Measurements from ENCODE around the gene CCL4L2.
"Not testable (repeated sequence)": the region's sequence is repeated elsewhere in the genome, so short reads cannot be mapped to it uniquely, and the experiment has no call there.

Gene CCL4L2
- 4.3 to 306 (median 45.4) reads per million in 4 experiments for total RNA-seq

- not testable (repeated sequence) for DNase-seq
Measured at GRCh38 chr17:36210439-36211211, at the start of gene CCL4L2. Gene CCL4L2, plus strand, starts transcription at chr17:36211063.

DNA sequence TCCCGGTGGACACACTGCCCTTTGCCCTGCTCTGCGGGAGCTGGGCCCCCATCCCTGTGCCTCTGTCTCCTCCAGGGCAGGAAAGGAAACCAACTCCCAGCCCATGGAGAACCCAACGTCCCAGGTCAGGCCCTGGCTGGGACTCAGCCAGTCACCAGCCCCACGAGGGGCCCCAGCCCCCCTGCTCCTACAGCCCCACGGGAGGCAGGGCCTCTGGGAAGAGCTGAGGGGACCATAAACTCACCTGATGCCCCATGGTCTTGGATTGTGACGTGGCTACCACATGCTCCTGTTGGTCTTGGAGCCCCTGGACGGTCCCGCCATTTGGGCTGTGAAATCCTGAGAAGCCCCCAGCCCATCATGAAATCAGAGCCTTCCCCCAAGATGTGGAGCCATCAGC is 42.0 kb upstream of the CCL4L2 start:
- DNase-seq, result not testable (repeated sequence)

- not testable (repeated sequence) for DNase-seq
Measured at GRCh38 chr17:36176536-36176935, 34.3 kb upstream of the CCL4L2 start, which contains the start of gene TBC1D3B. Gene TBC1D3B, minus strand, starts transcription at chr17:36176636. Its CDS starts 1,586 bp downstream, at chr17:36175050.

DNA sequence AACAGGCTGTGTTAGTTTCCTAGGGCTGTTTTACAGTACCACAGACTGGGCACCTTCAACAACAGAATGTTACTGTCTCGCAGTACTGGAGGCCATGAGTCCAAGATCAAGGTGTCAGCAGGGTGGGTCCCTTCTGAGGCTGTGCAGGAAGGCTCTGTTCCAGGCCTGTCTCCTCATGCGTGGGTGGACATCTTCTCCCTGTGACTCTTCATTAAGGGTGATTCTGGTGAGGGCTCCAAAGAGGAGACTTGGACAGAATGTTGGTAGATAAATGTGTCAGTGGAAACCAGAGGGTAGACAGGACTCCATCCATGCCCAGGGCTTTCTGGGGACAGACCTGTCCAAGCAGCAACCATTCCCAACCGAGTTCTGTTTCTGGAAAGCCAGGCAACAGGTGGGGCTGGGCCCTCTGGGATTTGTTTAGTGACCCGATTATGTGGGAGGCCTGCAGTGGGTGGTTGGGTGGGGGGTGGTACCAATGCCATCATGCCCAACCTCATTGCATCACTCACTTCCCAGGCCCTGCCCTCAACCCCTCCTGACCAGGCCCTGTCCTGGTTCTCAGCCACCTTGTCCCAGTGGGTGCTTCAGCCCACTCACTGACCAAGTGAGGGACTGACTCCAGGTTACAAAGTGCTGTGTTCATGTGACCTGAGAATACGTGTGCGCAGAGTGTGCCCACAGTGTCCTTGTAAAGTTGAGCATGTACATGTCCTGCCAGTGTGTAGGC is 29.3 kb upstream of the CCL4L2 start:
- DNase-seq, result not testable (repeated sequence)

- no peak for DNase-seq
Measured at GRCh38 chr17:36182176-36183000, 28.5 kb upstream of the CCL4L2 start.

- DNase-seq, result no peak
Measured at GRCh38 chr17:36183001-36183971, 27.6 kb upstream of the CCL4L2 start.

- DNase-seq, result no peak
Measured at GRCh38 chr17:36184023-36184765, 26.7 kb upstream of the CCL4L2 start.

GRCh38 chr17:36185416-36185815 is 25.4 kb upstream of the CCL4L2 start:
- no peak for DNase-seq

DNA sequence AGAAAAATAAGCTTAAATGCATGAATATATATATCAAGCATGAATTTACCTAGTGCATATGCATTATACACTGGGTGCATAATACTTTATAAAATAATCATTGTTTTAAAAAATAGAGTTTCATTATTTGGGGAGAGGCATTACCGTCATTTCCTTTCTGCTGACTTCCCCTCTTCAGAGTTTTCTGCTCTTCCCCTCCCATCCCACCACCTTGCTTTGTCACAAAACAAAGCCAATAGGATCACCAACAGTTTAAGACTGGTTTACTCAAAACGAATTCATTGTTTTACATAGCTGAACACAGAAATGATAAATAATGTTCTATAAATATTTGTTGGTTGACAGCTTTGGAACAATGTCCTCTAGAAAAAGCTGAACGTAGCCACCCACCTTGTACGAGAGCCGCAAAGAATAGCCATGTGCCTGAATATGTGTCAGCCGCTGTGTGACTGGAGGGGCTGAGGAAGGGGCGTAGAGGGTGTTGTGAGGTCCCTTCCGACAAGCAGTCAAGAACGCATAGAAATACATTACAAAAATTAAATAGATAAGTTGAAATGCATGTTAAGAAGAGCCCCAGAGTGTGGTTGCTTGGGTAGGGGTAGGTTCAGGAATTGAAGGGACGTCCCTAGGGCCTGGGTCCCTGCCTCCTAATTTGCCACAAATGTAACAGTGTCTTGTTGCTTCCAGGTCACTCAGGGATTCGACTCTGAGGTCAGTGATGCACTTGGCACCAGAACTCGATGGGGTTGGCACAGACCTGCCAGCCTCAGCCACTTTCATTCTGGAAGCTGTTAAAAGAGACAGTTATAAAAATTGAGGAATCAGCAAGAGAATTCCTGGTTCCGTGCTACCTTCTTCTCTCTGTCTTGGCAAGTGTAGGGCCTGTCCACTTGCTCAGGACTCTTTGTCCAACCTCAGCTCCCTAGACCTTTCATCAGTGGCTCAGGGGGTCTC is 23.8 kb upstream of the CCL4L2 start:
- DNase-seq, result not testable (repeated sequence)

- not testable (repeated sequence) for DNase-seq
Measured at GRCh38 chr17:36187943-36188665, 22.8 kb upstream of the CCL4L2 start.

DNA sequence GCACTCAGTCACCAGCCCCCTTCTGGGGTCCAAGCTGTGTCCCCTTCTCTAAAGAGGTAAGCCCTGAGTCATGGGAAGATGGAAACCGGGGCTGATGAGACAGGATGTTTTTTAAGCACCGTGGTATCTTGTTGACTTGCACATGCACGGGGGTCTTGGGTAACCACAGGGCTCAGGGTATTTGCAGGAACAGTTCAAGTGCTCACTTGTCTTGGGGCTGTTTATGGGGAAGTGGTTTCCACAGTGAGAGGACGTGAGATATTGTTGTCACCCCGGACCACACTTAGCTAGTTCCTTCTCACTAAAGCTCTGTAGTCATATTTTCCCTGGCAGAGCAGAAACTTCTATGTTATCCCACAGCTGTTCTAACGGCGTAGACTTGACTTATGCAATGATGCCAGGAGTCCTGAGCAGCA is 22.0 kb upstream of the CCL4L2 start:
- DNase-seq, result no peak

DNA sequence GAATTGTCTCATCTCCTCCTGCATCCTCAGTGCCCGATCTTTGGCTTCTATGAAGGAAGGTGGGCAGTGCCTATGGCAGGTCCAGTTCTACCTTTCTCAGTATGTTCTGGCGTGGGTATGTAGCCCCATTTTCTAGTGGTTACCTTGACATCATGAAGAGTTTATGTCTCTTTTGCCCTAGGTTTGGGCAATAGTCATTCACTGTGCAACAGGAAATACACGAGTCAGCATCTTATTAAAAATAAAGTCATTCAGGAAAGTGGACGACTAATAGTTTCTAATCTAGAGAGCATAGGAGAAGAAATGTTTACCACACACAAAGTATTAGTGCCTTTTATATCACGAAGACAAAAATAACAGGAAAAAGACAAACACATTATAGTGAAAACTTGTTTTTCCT is 20.9 kb upstream of the CCL4L2 start:
- DNase-seq, result not testable (repeated sequence)

GRCh38 chr17:36190549-36191330 is 20.1 kb upstream of the CCL4L2 start:
- DNase-seq, result not testable (repeated sequence)

DNA sequence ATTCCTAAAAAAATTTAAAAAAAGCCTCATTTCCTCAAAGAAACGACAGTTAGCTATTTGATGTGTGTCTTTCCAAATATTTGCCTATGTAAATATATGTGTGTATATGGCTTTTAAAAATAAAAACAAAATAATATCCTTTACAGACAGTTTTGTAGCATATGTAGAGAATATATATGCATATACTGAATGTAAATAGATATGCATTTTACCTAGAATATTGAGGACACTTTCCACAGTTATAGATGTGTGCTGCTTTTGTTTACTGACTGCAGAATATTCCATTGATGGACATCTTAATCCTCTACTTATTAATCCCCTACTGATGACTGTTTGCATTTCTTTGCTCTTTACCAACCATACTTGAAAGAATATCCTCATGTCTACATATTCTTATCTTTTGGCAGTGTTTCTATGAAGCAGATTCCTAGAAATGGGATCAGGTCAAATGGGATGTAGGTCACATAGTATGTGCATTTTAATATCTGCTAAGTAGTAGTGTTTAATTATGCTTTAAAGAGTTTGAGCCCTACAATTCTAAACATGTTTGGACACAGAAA is 17.6 kb upstream of the CCL4L2 start:
- no peak for DNase-seq

- not testable (repeated sequence) for DNase-seq
Measured at GRCh38 chr17:36194147-36194831, 16.6 kb upstream of the CCL4L2 start.

GRCh38 chr17:36194832-36195433 is 15.9 kb upstream of the CCL4L2 start:
- DNase-seq, result not testable (repeated sequence)

All from effector CD8-positive, alpha-beta T cell (primary cell).